H1 (cell line): ENCODE data around the gene ATP4A.

Experiments used
- CBX8 ChIP-seq: fragments of 300-800, 300-1000 bp; sonication (generic); IDR thresholded peaks from 2 replicates; pipeline ENCODE4 v1.7.1; 2016; ENCODE audit warnings: low read depth, low read length, borderline replicate concordance
- CTCF ChIP-seq, 3 experiments: IDR thresholded peaks; 1 replicate in 2 of 3; 2 replicates in 1 of 3; pipeline versions ENCODE4 v1.5.1 to v1.6.1; 2011; ENCODE audit warnings: low read length in 3 of 3, mild to moderate bottlenecking in 3 of 3, inconsistent platforms in 2 of 3, low read depth in 1 of 3, moderate library complexity in 1 of 3; ENCODE audit not compliant: insufficient read depth in 1 of 3; ENCODE audit errors: control extremely low read depth in 1 of 3
- EZH2 ChIP-seq: fragments of 200-600 bp; sonication (generic); IDR thresholded peaks from 2 replicates; pipeline ENCODE4 v1.7.1; 2012; ENCODE audit warnings: low read depth, mild to moderate bottlenecking, moderate library complexity, low read length, inconsistent platforms; ENCODE audit not compliant: severe bottlenecking
- GABPA ChIP-seq: IDR thresholded peaks from 2 replicates; pipeline ENCODE4 v1.6.1; 2011; ENCODE audit warnings: mild to moderate bottlenecking, low read length, moderate library complexity, borderline replicate concordance; ENCODE audit not compliant: insufficient read depth
- NRF1 ChIP-seq: IDR thresholded peaks from 2 replicates; pipeline ENCODE4 v1.6.1; 2011; ENCODE audit warnings: mild to moderate bottlenecking, low read depth, low read length, improper control_type of control experiment
- POLR2A ChIP-seq, 2 experiments: IDR thresholded peaks; 1 replicate in 1 of 2; 2 replicates in 1 of 2; pipeline ENCODE4 v1.6.1; 2011; ENCODE audit warnings: low read depth in 2 of 2, low read length in 2 of 2, mild to moderate bottlenecking in 2 of 2; ENCODE audit errors: control extremely low read depth in 1 of 2
- SP1 ChIP-seq: IDR thresholded peaks from 2 replicates; pipeline ENCODE4 v1.6.1; 2011; ENCODE audit warnings: low read depth, low read length

GRCh38 chr19:35525873-35526272 is 37.6 kb downstream of the ATP4A start:
- no peak for TF ChIP-seq EZH2
- TF ChIP-seq CTCF (IDR thresholded peaks at IDR 0.05; ENCODE audit: control extremely low read depth in 1 of 3, insufficient read depth in 1 of 3, low read depth in 1 of 3, low read length in 3 of 3): no peak
- TF ChIP-seq CBX8: no peak
- no peak for TF ChIP-seq POLR2A (IDR thresholded peaks at IDR 0.05; ENCODE audit: control extremely low read depth in 1 of 2, low read depth in 2 of 2, low read length in 2 of 2)
- TF ChIP-seq GABPA: no peak
- TF ChIP-seq NRF1: no peak
- TF ChIP-seq SP1: no peak
